Thymus (tissue), 11 donors: ENCODE data around the gene AMPD3. TPM values are rescaled to one million over a fixed set of nuclear protein-coding genes. Genes with fewer than 3 reads are reported as not detected.

Source experiments
- DNase-seq, 9 donors: peaks; one replicate each; pipeline ENCODE4 v3.0.0-alpha.2; 2013; ENCODE audit warnings: low spot score in 9 of 9, low read depth in 6 of 9, missing footprints in 1 of 9
- H3K27ac ChIP-seq, 2 donors: one replicate each; pipeline ENCODE4 v1.5.1; 2013; ENCODE audit warnings: control low read depth in 1 of 2, low read depth in 1 of 2, low read length in 1 of 2, mild to moderate bottlenecking in 1 of 2, moderate library complexity in 1 of 2
- H3K27me3 ChIP-seq, 2 donors: one replicate each; pipeline ENCODE4 v1.5.1; 2013; ENCODE audit warnings: low read length in 1 of 2; ENCODE audit not compliant: control insufficient read depth in 2 of 2, insufficient read depth in 1 of 2
- H3K36me3 ChIP-seq, 2 donors: one replicate each; pipeline ENCODE4 v1.5.1; 2013; ENCODE audit warnings: low read length in 1 of 2, mild to moderate bottlenecking in 1 of 2, moderate library complexity in 1 of 2; ENCODE audit not compliant: control insufficient read depth in 2 of 2, insufficient read depth in 2 of 2
- H3K4me1 ChIP-seq, 2 donors: one replicate each; pipeline ENCODE4 v1.5.1; 2013; ENCODE audit warnings: low read length in 2 of 2; ENCODE audit not compliant: control insufficient read depth in 2 of 2, insufficient read depth in 2 of 2
- H3K4me3 ChIP-seq, 2 donors: one replicate each; pipeline ENCODE4 v1.5.1; 2013; ENCODE audit warnings: low read length in 2 of 2, control low read depth in 1 of 2, mild to moderate bottlenecking in 1 of 2
- H3K9me3 ChIP-seq, 2 donors: one replicate each; pipeline ENCODE4 v1.5.1; 2013; ENCODE audit warnings: low read length in 1 of 2, mild to moderate bottlenecking in 1 of 2; ENCODE audit not compliant: control insufficient read depth in 2 of 2, insufficient read depth in 1 of 2
- WGBS: extraction: QIAGEN DNeasy Blood & Tissue Kit; methylation state at CpG from one replicate; pipeline ENCODE4 v1.1.7; 2013; 5-methylcytosine and 5-hydroxymethylcytosine counted together
- polyA plus RNA-seq: library from polyadenylated mRNA; stranded (reverse); fragments of 200-250 nt; gene quantifications from one replicate; pipeline ENCODE4 v1.2.3, GENCODE V29; 2013
- total RNA-seq: library from RNA; stranded (reverse); fragments of 120-200 nt; gene quantifications from one replicate; pipeline ENCODE4 v1.2.4, GENCODE V29; 2013
- donor health status: healthy.

The AMPD3 gene
- total and polyA plus RNA-seq, 2 donors: 13.1 to 13.6 TPM

- peaks cover 0 to 18% of the 10 kb centered on the region in 2 donors for H3K4me1 ChIP-seq
- H3K27me3 ChIP-seq: no peaks in the 10 kb centered on the region
- no peak overlapping the region for H3K4me3 ChIP-seq
- no peak overlapping the region for H3K27ac ChIP-seq
- DNase-seq: peak in 1 of 9 donors; percentile 26
- WGBS: 94% methylated on average over 11 of the region's 11 CpGs
- H3K36me3 ChIP-seq: peaks cover 64% of the 10 kb centered on the region in 2 donors
- no peaks in the 10 kb centered on the region for H3K9me3 ChIP-seq
Measured at GRCh38 chr11:10488934-10489691, 34.0 kb downstream of the AMPD3 start.

DNA sequence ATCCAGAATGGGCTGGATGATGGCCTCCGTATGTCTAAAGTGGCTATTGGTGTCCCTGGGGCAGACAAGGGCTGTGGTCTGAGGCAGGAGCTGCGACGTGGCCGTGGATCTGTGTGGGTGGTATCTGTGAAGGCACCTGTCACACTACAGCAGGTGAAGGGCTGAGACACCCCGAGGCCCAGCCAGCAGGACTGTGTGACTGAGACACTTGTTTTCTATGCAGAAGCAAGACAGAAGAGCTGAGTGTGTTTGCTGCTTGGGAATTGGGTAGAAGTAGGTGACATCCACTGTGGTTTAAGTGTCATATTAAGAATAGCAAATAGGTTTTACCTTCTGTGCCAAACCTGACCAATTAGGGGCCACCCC is 35.0 kb downstream of the AMPD3 start:
- 93% methylated on average over 5 of the region's 5 CpGs for WGBS
- peaks cover 61 to 65% of the 10 kb centered on the region in 2 donors for H3K36me3 ChIP-seq
- DNase-seq: no peak
- no peak overlapping the region for H3K27ac ChIP-seq
- peaks cover 0 to 18% of the 10 kb centered on the region in 2 donors for H3K4me1 ChIP-seq
- no peak overlapping the region for H3K4me3 ChIP-seq
- H3K27me3 ChIP-seq: no peaks in the 10 kb centered on the region
- H3K9me3 ChIP-seq: no peaks in the 10 kb centered on the region

DNA sequence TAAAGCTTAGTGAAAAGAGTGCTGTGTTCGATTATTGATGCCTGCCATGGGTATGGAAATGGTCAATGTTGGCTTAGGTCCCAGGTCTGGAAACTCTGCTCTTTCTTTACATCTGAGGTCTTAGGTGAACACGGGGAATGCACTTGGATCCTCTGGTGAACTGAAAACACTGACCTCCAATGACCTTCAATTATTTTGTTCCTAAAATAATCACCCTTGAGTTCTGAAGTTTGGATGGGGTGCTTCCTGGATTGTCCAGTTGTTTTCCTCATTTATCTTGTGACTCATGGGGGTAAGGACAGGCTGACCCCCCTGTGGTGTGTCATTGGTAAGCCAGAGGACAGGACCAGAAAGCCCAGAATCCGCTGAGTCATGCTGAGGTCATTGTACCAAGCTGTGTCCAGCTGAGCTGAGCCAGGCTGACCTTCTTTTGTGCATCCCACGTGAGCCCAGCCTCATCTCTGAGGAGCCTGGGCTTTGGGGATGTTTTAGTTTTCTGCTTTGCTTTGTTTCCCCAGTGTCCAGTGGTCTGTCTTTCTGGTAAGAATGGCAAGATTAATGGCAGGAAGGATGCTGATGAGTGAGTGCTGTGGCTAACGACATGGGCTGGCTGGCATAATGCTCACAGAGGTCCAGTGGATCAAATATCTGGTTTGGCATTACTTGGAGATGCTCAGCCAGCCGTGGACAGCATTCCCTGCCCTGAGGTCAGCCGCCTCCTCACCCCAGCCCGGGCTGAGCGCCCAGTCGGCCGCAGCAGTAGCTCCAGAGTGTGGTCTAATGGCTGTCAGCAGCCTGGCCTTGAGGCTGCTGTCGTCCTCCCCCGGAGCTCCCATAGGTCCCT is 35.6 kb downstream of the AMPD3 start:
- Histone ChIP-seq H3K27me3 (no peaks in the 10 kb centered on the region), H3K27ac (no peak overlapping the region), H3K4me3 (no peak overlapping the region), H3K4me1 (peaks cover 0 to 17% of the 10 kb centered on the region in 2 donors), H3K36me3 (peaks cover 62 to 66% of the 10 kb centered on the region in 2 donors), H3K9me3 (no peaks in the 10 kb centered on the region)
- 94% methylated on average over 13 of the region's 13 CpGs for WGBS
- DNase-seq: no peak

DNA sequence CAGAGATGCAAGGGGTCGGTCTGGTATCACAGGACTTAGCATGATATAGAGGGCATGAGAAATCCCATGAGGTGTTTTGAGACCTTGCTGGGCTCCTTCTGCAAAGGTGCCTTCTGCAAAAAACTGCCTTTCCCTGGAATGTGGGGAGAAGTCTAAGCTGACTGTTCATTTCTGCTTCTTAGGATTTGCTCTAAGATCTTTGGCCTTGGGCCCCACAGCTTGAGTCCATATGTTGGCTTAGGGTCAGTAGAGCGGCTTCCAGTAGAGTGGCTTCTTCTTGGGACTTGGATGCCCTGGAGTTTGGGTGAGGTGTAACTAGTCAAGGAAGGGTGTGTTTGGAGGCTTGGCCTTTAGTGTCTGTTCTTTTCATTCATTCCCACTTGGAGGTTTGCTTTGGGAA is 37.0 kb downstream of the AMPD3 start:
- Histone ChIP-seq H3K27ac (no peak overlapping the region), H3K4me3 (no peak overlapping the region), H3K4me1 (peaks cover 0 to 9% of the 10 kb centered on the region in 2 donors), H3K9me3 (no peaks in the 10 kb centered on the region), H3K27me3 (no peaks in the 10 kb centered on the region), H3K36me3 (peaks cover 64 to 72% of the 10 kb centered on the region in 2 donors)
- WGBS: 99% methylated on average over 2 of the region's 2 CpGs
- no peak for DNase-seq

DNA sequence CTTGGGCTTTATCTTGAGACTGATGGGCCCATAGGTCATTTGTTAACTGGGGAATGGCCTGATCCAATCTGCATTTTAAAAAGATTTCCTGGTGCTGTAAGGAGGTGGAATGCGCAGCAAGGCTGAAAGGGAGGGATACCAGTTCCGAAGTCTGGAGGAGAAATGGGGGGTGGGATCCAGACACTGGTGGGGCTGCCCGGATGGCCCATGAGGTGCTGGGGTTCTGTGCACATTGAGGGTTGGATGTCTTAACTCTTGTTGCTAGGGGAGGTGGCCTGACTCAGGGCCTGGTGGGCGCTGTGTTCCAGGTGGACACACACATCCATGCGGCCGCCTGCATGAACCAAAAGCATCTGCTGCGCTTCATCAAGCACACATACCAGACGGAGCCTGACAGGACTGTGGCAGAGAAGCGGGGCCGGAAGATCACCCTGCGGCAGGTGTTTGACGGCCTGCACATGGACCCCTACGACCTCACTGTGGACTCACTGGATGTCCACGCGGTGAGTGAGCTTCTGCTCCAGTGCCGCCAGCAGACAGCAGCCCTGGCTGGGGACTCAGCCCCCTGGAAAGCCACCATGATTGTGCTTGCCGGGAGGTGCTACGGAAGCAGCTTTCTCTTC is 38.1 kb downstream of the AMPD3 start:
- H3K27ac ChIP-seq: no peak overlapping the region
- no peaks in the 10 kb centered on the region for H3K27me3 ChIP-seq
- peaks cover 0 to 5% of the 10 kb centered on the region in 2 donors for H3K4me1 ChIP-seq
- H3K9me3 ChIP-seq: no peaks in the 10 kb centered on the region
- WGBS: 98% methylated on average over 18 of the region's 18 CpGs
- H3K4me3 ChIP-seq: no peak overlapping the region
- peaks cover 68 to 75% of the 10 kb centered on the region in 2 donors for H3K36me3 ChIP-seq
- DNase-seq: no peak

- Histone ChIP-seq H3K27ac (no peak overlapping the region), H3K27me3 (no peaks in the 10 kb centered on the region), H3K36me3 (peaks cover 66 to 83% of the 10 kb centered on the region in 2 donors), H3K9me3 (no peaks in the 10 kb centered on the region), H3K4me1 (no peaks in the 10 kb centered on the region), H3K4me3 (no peak overlapping the region)
- no peak for DNase-seq
- 97% methylated on average over 14 of the region's 14 CpGs for WGBS
Measured at GRCh38 chr11:10494636-10495463, 39.8 kb downstream of the AMPD3 start.

DNA sequence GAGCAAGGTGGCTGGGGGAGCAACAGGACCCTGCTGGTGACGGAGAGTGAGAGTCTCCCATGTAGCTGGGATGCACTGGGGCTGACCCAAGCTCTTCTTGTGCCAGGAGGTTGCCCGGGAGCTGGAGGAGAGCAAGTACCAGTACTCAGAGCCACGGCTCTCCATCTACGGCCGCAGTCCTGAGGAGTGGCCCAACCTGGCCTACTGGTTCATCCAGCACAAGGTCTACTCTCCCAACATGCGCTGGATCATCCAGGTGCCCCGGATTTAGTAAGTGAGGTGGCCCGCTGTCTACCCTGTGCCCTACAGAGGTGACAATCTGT is 40.4 kb downstream of the AMPD3 start:
- Histone ChIP-seq H3K9me3 (no peaks in the 10 kb centered on the region), H3K27me3 (no peaks in the 10 kb centered on the region), H3K27ac (no peak overlapping the region), H3K4me1 (no peaks in the 10 kb centered on the region), H3K4me3 (no peak overlapping the region), H3K36me3 (peaks cover 71 to 83% of the 10 kb centered on the region in 2 donors)
- WGBS: 98% methylated on average over 8 of the region's 8 CpGs
- no peak for DNase-seq

DNA sequence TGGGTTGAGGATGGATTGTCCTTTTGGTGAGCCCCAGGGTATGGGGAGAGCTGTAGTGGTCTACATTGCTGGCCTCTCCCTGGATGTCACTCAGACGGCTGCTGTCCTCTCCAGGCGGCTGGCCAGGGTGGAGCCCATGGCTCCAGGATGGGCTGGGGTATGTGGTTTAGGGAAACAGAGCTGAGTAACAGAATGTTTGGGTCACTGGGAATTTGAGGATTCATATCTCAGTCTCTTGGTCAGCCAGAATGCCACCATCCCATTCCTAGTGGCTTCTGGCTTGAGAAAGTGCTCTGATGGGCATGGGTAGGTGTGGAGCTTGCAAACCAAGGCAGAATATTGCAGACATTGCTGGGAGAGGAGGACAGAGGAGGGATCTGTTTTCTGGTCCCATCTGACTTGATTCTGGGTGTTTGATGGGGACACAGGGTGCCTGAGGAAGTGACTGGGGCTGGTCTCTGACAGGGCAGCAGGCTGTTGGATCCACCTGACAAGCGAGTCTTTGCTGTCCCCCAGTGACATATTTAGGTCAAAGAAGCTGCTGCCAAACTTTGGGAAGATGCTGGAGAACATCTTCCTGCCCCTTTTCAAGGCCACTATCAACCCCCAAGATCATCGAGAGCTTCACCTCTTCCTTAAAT is 41.4 kb downstream of the AMPD3 start:
- no peaks in the 10 kb centered on the region for H3K4me1 ChIP-seq
- no peak for DNase-seq
- peaks cover 73 to 83% of the 10 kb centered on the region in 2 donors for H3K36me3 ChIP-seq
- no peaks in the 10 kb centered on the region for H3K27me3 ChIP-seq
- no peak overlapping the region for H3K27ac ChIP-seq
- whole genome bisulfite sequencing: 98% methylated on average over 4 of the region's 4 CpGs
- no peak overlapping the region for H3K4me3 ChIP-seq
- H3K9me3 ChIP-seq: no peaks in the 10 kb centered on the region
